ENCODE measurements around the gene MYH15.

GRCh38 chr3:108527109-108527508, 16.7 kb upstream of the MYH15 start:
- TF ChIP-seq, protein P1, sequence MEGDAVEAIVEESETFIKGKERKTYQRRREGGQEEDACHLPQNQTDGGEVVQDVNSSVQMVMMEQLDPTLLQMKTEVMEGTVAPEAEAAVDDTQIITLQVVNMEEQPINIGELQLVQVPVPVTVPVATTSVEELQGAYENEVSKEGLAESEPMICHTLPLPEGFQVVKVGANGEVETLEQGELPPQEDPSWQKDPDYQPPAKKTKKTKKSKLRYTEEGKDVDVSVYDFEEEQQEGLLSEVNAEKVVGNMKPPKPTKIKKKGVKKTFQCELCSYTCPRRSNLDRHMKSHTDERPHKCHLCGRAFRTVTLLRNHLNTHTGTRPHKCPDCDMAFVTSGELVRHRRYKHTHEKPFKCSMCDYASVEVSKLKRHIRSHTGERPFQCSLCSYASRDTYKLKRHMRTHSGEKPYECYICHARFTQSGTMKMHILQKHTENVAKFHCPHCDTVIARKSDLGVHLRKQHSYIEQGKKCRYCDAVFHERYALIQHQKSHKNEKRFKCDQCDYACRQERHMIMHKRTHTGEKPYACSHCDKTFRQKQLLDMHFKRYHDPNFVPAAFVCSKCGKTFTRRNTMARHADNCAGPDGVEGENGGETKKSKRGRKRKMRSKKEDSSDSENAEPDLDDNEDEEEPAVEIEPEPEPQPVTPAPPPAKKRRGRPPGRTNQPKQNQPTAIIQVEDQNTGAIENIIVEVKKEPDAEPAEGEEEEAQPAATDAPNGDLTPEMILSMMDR (IDR thresholded peaks at IDR 0.05), result no peak
- TF ChIP-seq POLR2A (IDR thresholded peaks at IDR 0.05) (no peak), POLR2AphosphoS5 (IDR thresholded peaks at IDR 0.05; ENCODE audit: insufficient read depth in 1 of 2, low read depth in 1 of 2) (no peak)

All from vagina (tissue), 2 donors.